Raji (cell line): ENCODE measurements around the gene EHMT2.

Experiments used
- POLR2A ChIP-seq: IDR thresholded peaks from 2 replicates; pipeline ENCODE4 v1.6.1; 2011; ENCODE audit warnings: low read depth, low read length, control low read depth; ENCODE audit not compliant: insufficient read depth

EHMT2 gene

DNA sequence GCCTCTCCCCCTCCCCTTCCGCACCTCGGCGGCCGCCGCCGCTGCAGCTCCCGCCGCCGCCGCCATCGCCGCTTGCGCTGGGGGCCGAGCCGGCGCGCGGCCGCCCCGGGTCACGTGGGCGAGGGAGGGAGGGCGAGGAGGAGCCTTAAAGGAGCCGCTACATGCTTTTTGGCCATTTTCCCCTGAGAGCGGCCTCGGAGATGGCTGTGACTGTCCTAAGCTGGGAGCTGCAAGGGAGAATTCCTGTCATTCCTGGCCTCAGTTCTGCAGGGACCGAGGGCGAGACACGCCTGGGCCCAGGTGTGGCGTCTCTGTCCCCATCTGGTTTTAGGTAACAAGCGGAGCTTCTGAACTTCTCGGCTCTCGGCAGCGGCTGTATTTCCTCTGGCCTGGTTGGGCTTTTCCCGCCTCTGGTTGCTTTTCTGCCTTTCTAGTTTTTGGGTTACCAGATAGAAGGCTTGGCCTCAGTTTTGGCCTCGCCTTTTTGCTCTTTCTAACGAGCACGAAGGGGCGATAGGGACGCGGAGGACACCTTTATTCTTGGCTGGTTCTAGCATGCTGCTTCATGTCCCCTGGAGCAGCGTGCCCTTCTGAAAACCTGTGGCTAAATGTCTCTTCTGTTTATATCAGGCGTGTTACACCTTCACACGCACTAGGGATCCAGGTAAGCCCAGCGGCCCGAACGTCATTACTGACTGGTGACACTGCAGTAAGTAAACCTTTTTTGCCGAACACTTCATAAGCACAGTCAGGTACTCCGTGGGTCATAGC is at the start of gene EHMT2:
Gene EHMT2 (minus strand): TSS at position 87 of the 771 bp plus-strand sequence. CDS start 21 bp downstream, at position 66.
- TF ChIP-seq POLR2A = peak; percentile 75

DNA sequence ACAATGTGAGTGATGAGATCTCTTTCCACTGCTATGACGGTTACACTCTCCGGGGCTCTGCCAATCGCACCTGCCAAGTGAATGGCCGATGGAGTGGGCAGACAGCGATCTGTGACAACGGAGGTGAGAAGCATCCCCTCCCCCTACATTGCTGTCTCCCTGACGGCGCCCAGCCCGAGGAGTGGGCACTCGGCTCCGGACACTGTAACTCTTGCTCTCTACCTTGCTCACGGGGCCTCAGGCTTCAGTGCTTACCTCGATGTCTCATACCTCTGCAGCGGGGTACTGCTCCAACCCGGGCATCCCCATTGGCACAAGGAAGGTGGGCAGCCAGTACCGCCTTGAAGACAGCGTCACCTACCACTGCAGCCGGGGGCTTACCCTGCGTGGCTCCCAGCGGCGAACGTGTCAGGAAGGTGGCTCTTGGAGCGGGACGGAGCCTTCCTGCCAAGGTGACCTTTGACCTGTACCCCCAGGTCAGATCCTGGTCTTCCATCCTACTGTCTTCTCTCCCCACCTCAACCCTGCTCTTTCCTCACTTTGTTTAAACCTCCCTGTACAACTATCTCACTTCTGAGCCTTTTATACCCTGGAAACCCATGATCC is 49.7 kb upstream of the EHMT2 start:
- no peak for TF ChIP-seq POLR2A

DNA sequence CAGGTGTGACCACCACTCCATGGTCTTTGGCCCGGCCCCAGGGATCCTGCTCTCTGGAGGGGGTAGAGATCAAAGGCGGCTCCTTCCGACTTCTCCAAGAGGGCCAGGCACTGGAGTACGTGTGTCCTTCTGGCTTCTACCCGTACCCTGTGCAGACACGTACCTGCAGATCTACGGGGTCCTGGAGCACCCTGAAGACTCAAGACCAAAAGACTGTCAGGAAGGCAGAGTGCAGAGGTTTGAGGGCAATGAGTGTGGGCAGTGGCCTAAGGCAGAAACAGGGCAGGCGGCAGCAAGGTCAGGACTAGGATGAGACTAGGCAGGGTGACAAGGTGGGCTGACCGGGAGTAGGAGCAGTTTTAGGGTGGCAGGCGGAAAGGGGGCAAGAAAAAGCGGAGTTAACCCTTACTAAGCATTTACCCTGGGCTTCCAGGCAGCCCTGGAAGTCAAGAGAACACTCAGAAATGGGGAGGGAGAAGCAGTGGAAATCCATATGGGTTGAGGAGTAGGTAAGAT is 48.9 kb upstream of the EHMT2 start:
- no peak for TF ChIP-seq POLR2A

DNA sequence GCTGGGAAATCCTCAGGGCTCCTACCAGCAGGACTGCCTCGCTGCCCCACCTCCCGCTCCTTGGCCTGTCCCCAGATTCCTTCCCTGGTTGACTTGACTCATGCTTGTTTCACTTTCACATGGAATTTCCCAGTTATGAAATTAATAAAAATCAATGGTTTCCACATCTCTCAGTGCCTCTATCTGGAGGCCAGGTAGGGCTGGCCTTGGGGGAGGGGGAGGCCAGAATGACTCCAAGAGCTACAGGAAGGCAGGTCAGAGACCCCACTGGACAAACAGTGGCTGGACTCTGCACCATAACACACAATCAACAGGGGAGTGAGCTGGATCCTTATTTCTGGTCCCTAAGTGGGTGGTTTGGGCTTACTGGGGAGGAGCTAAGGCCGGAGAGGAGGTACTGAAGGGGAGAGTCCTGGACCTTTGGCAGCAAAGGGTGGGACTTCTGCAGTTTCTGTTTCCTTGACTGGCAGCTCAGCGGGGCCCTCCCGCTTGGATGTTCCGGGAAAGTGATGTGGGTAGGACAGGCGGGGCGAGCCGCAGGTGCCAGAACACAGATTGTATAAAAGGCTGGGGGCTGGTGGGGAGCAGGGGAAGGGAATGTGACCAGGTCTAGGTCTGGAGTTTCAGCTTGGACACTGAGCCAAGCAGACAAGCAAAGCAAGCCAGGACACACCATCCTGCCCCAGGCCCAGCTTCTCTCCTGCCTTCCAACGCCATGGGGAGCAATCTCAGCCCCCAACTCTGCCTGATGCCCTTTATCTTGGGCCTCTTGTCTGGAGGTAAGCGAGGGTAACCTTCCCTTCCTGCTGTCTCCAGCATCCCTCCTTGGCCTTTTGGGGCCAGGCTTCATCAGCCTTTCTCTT is 48.2 kb upstream of the EHMT2 start, which contains the start of gene CFB:
Gene CFB (plus strand): TSS at position 589 of the 863 bp plus-strand sequence. CDS start 127 bp downstream, at position 716.
- TF ChIP-seq POLR2A = no peak

DNA sequence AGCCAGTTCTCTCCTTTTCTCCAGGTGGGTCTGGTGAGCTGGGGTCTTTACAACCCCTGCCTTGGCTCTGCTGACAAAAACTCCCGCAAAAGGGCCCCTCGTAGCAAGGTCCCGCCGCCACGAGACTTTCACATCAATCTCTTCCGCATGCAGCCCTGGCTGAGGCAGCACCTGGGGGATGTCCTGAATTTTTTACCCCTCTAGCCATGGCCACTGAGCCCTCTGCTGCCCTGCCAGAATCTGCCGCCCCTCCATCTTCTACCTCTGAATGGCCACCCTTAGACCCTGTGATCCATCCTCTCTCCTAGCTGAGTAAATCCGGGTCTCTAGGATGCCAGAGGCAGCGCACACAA is 47.6 kb upstream of the EHMT2 start:
- TF ChIP-seq POLR2A = no peak

DNA sequence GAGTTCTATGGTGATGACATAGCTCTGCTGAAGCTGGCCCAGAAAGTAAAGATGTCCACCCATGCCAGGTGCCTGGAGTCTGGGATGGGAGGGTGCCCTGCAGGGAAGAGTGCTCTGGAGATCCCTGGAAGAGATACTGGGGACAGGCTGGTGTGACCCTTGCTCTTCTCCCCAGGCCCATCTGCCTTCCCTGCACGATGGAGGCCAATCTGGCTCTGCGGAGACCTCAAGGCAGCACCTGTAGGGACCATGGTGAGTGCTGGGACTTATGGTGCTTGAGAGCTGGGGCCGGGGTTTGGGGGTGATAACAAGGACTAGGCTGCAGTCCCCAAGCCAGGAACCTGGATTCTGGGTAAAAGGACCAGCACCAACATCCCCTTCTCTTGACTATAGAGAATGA is 46.2 kb upstream of the EHMT2 start:
- TF ChIP-seq POLR2A = no peak

DNA sequence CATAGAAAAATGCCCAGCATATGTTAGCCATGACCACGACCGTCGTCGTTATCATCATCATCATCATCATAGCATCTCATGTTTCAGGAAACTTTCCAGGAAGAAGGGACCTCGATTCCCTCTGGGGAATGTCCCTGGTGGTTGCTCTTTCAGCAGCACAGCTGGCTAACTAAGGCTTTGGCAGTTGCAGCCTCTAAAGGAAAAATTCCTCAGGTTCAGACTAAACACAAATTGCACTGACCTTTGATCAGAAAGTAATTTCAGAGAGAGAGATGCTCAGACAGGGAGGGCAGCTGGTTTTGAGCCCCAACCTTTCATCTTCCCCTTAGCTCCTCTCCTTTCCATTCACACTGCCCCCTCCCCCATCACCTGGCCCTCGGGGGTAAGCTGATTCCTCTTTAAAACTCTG is 42.8 kb upstream of the EHMT2 start:
- no peak for TF ChIP-seq POLR2A

DNA sequence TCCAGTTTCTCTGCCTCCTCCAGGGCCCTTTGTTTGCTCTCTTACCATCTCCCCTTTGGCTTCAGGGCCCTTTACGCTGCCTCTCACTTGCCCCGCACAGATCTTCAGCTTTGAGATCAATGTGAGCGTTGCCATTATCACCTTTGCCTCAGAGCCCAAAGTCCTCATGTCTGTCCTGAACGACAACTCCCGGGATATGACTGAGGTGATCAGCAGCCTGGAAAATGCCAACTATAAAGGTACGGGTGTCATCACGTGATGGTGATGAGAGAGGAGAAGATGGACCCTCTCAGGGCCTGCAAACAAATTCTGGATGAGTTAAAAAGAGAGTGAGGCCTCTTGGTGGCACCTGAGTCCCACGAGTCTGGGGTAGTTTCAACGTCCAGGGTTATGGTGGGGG is 38.3 kb upstream of the EHMT2 start:
- no peak for TF ChIP-seq POLR2A

DNA sequence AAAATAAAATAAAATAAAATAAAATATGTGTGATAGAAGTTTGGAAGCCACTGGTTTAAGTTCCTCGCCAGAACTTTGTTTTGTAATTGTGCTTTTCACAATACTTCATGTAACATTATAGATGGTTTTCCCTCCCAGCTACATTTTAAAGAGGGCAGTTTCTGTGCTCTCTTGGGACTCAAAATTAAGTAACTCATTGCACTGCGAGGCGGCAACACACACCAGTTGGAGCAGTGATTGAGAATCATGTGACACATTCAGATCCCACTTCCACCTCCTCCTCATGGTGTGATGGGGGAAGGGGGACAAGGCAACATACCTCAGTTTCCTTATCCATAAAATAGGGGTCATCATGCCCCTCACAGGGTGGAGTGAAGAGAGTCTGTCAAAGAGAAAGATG is 37.5 kb upstream of the EHMT2 start:
- TF ChIP-seq POLR2A = no peak

DNA sequence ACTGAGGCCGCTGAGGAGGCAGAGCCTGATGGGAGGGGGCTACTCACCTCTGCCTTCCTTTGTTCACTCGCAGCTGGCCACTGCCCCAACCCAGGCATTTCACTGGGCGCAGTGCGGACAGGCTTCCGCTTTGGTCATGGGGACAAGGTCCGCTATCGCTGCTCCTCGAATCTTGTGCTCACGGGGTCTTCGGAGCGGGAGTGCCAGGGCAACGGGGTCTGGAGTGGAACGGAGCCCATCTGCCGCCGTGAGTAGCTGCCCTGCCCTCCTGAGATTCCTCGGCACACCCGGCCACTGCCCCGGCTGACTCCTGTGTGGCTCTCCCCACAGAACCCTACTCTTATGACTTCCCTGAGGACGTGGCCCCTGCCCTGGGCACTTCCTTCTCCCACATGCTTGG is 36.0 kb upstream of the EHMT2 start:
- TF ChIP-seq POLR2A = no peak

DNA sequence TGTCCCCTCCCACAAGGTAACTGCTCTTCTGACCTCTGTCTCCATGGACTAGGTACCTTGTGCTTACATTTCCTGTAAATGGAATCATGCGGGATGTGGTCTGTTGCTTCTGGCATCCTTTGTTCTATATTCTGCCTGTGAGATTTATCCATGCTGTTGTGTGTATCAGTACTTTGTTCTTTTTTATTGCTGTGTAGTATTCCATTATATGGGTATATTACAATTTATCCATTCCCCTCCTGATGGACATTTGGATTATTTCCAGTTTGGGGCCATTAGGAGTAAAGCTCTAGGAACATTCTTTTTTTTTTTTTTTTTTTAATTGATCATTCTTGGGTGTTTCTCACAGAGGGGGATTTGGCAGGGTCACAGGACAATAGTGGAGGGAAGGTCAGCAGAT is 33.5 kb upstream of the EHMT2 start:
- no peak for TF ChIP-seq POLR2A

DNA sequence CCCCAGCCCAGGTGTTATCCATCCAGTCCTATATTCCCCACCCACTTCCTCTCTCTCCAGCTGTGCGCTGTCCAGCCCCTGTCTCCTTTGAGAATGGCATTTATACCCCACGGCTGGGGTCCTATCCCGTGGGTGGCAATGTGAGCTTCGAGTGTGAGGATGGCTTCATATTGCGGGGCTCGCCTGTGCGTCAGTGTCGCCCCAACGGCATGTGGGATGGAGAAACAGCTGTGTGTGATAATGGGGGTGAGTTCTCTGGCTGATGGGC is 31.1 kb upstream of the EHMT2 start:
- TF ChIP-seq POLR2A = no peak

DNA sequence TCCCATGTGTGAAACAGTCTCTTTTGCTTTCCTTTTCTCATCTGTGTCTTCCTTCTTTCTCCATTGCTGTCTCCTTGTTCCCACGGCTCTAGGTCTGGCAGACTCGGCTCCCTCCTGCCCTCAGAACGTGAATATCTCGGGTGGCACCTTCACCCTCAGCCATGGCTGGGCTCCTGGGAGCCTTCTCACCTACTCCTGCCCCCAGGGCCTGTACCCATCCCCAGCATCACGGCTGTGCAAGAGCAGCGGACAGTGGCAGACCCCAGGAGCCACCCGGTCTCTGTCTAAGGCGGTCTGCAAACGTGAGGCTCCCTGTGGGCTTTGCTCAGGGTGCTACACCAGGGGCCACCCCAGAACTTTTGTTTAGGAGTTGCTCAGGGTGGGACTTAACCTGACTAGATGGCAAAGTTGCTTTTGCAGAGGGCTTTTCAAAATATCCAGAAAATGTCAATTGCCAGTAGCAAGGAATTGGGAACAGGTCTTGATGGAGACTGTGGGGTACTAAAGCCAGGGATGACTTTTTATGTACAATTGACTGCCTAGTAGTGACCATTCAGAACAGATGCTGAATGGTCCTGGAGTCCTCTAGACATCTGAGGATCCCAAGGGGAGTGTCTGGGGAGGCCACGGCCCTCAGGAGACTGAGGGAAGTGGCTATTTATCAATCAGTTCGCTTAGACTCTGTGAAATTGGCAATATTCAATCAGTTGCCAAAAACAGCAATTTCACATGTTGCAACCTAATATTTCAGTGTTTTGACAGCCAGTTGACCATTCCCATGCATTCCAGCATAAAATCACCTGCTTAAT is 30.6 kb upstream of the EHMT2 start:
- TF ChIP-seq POLR2A = no peak

DNA sequence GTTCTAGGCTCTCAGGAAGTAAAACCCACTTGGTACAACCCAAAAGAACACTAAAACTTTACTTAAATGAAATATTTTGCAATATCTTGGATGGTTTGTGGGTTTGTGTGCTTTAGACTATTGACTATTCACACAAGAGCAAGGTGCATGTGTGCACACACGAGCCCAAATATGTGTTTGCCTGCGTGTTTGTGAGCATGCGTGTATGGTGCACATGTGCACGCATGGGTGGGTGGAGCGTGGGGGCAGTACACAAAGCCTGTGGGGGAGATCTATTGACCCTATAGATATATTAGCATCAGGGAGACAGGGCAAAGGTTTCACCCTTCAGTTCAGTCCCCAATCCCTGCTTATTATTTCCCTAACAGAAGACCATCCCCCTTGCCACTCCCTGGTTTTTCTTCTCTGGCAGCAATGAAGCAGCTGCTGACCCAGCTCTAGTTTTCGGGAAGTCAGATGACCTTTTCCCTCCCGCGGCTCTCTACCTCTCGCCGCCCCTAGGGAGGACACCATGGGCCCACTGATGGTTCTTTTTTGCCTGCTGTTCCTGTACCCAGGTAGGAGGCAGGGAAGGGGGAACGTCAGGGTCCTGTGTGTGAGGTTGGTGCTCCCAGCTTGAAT is 29.9 kb upstream of the EHMT2 start, which contains the start of gene C2:
Gene C2 (plus strand): TSS at position 476 of the 621 bp plus-strand sequence. CDS start 36 bp downstream, at position 512.
- TF ChIP-seq POLR2A = no peak
